DMS79 treated with DMSO at 0.1 percent for 48 hours (cell line): ENCODE data around the gene RASA3.
"Not testable (repeated sequence)": the region's sequence is repeated elsewhere in the genome, so short reads cannot be mapped to it uniquely, and the experiment has no call there.

Experiments used
- DNase-seq: peaks from one replicate; lab custom pipeline; 2025; lab: John Stamatoyannopoulos, UW

RASA3 gene

DNA sequence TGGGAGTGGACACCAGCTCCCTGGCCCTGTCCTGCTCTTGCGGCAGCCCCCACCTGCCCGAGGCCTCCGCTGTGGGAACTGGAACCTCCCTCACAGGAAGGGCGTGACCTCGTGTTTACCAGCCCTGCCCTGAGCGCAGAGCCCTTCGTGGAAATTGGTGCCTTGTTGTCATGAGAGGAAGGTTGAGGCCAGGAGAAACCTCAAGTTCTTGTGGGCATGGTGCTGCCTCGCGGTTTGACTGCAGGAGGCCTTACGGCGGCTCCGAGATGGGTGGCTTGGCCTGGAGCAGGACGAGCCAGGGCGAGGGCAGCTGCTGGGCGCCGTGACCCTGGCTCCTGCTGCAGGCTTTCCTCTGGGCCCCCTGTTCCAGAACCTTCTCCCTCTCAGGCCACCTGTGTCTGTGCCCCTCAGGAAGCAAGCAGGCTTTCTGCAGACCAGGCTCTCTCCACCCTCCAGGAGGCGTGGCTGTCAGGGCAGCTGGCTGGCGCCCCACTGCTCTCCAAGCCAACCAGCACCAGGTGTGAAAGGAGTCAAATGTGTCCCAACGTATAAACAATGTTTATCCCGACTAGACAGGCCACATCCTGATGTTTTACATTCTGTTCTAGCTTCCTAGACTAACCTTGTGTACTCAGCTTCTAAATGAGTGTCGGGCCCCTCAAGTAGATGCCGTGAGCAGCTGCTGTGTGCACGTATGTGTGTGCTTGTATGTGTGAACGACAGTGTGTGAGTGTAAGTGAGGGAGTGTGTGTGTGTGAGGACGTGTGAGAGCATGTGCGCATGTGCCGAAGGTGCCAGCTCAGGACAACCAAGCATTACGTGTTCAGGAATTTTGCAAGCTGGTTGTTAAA, 10.4 kb upstream of the RASA3 start:
- peak; percentile 98 for DNase-seq

DNA sequence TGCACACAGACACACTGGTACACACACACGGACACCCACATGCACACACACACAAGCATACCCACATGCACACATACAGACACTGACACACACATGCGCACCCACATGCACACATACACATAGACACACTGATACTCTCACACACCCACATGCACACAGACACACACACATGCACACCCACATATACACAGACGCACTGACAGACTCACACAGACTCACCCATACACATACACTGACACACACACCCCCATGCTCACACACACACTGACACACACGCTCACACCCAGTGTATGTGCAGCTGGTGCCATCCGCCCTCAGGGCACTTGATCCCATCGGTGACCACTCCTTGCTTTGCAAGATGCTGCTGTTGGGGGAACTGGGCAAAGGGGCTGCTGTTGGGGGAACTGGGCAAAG, 9.7 kb upstream of the RASA3 start:
- no peak for DNase-seq

DNA sequence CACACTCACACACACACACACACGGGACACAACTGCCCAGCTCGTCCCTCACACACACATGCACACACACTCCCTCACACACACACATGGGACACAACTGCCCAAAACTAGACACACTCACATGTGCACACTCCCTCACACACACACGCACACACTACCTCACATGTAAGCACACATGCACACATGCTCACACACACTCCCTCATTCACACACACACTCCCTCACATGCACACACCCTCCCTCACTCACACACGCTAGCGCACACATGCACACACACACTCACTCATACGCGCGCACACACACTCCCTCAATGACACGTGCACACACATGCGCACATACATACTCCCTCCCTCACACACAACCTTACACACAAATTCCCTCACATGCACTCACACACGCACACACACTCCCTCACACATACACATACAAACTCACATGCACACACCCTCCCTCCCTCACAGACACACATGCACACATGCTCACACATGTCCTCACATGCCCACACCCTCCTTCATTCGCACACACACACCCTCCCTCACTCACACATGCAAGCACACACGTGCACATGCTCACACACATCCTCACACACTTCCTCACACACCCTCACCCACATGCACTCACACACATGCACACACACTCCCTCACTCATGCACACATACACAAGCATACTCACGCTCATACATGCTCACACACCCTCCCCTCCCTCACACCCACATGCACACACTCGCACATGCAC, 9.0 kb upstream of the RASA3 start:
- DNase-seq = no peak

DNA sequence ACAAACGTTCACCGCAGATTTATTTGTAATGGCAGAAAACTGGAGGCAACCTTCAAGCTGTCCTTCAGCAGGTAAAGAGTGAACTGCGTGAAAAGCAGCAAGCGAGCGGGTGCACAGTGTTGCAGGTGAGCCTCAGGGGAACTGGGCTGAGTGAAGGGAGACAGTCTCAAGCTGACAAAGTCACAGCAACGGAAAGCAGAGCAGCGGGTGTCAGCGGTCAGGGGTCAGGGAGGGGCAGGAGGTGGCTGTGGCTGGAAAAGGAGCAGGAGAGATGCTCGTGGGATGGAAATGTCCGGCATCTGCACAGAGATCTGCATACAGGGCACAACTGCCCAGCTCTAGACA, 8.5 kb upstream of the RASA3 start:
- DNase-seq = no peak

DNA sequence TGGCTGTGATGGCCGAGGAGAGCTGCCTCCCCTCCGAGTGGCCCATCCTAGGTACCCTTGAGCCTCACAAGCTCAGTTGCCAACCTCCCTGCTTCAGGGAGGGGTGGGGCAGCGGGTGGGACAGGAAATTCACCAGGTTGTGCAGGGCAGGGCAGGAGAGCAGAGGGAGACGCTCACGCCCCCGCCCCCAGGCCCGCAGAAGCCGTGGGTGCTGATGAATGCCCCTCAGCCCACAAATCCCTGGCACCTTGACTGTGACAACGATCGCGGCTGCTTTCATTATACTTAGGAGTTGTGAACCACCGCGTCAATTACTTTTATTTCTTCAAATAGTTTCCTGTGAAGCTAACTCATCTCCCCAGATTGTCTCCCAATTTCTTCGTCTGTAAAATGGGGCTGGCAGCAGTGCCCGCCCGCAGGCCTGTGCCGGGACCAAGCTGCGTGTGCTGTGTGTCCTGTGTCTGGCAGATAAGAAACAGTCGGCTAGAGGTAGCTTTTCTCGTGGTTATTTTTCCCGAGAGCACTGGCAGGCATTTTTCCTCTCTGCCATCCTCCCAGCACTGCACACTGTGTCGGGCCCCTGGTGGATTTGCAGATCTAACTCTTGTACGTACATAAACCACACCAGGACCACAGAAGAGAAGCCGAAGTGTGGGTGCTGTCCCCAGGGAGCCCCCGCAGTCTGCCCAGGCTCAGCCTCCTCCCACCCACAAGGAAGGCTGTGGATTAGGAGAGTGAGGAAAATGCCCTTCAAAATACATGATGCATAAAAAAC, 7.9 kb upstream of the RASA3 start:
- peak; percentile 80 for DNase-seq

DNA sequence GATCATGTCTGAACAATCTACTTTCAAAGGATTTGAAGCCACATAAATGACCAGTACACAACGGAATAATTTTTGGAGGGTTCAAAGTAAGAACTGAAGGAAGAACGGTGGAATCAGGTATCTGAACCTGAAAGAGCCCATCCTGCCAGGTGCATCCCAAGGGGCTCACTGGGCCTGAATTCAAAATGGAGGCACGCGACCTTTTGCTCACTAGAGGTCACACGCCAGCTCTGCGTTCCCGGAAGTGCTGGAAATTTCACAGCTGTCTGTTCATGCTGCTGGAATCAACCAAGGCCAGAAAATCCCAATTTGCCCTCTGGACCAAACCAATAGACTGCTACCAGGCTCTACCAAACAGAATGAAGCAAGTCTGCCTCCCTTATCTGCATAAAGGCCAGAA, 4.2 kb upstream of the RASA3 start:
- DNase-seq = no peak

DNA sequence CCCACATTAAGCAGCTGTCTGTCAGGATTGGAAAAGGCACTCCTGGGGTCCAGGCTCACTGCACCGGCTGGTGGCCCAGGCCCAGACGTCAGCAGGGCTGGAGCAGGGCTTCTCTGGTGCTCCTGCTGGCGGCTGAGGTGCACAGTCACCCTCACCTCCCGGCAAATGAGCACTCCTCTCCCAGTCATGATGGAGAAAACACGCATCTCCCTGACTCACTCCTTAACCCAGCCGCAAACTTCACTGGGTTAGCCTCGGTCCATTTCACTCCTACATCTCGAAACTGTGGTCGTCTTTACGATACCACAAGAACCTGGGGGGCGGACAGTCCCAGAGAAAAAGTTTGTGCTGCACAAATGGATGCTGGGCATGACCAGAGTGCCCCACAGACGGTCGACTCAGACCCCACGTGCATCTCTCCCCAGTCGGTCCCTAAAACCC, 3.3 kb upstream of the RASA3 start:
- DNase-seq = no peak

DNA sequence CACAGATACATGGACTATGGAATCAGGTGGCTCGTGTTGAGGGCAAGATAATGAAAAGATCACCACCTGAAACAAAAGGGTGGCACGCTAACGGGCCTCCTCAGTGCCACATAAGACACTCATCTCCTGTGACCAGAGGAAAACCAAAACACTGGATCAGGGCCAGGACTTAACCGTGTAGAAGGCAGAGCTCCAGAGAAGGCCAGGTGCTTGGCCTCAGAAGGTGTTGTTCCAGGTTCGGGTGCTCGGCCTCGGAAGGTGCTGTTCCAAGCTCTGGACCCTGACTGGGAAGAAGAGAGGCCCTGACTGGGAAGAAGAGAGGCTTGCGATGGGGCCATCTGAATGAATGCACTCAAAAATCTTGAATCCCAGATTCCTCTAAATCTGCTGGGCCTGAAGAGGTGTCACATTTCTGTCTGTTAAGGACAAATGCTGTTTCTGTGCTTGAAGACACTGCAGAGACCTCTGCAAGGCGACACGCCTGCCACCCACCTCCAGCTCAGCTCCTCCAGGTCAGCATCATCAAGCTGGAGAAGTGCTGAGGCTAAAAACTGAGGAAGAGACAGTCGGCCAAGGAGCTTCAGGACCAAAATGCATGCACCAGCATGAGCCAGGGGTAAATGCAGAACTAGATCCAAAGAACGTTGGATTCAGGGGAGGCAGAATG, 2.7 kb upstream of the RASA3 start:
- DNase-seq = peak; percentile 98

DNA sequence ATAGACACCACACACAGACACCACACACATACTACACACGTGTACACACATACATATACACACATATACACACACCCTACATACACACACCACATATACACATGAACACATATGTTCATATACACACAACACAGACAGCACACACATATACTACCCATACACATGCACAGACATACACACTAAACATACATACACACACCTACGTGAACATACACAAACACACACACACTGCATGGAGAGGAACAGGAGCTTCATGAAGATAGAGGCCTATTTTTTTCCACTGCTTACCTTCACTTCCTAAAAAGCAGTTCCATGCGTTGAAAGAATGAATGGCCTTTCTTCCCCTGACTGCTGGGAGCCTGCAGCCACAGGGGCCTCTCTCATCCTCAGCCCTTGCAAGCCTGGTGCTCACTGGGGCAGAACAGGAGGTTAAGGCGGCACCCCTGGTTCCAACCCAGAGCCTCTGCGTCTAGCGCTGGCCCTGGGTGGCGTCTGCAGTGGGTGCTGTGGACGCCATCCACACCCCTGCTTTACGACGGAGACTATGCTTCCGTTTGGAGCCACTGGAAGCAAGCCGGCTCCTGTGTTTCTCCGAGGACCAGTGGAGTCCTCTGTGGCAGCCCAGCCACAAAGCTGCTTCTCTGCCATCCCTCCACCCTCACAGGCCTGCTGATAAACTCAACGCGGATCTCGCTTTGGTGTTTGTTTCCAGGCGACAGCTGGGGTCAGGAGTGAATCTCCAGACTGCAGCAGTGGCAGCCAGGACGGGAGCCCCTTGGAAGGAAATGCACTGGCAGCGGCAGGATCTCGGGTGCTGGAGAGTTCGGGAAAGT, 1.9 kb upstream of the RASA3 start:
- DNase-seq = peak; percentile 98

DNA sequence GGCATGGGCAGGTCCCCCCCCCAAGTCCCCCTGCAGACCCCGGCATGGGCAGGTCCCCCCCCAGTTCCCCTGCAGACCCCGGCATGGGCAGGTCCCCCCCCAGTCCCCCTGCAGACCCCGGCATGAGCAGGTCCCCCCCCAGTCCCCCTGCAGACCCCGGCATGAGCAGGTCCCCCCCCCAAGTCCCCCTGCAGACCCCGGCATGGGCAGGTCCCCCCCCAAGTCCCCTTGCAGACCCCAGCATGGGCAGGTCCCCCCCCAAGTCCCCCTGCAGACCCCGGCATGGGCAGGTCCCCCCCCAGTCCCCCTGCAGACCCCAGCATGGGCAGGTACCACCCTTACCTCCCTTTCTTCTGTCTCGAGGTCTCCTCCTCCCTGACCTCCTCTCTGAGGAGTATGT, 1.1 kb upstream of the RASA3 start:
- DNase-seq = not testable (repeated sequence)

DNA sequence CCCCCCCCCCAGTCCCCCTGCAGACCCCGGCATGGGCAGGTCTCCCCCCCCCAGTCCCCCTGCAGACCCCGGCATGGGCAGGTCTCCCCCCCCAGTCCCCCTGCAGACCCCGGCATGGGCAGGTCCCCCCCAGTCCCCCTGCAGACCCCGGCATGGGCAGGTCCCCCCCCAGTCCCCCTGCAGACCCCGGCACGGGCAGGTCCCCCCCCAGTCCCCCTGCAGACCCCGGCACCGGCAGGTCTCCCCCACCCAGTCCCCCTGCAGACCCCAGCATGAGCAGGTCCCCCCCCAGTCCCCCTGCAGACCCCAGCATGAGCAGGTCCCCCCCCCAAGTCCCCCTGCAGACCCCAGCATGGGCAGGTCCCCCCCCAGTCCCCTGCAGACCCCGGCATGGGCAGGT, 703 bp upstream of the RASA3 start:
- not testable (repeated sequence) for DNase-seq

DNA sequence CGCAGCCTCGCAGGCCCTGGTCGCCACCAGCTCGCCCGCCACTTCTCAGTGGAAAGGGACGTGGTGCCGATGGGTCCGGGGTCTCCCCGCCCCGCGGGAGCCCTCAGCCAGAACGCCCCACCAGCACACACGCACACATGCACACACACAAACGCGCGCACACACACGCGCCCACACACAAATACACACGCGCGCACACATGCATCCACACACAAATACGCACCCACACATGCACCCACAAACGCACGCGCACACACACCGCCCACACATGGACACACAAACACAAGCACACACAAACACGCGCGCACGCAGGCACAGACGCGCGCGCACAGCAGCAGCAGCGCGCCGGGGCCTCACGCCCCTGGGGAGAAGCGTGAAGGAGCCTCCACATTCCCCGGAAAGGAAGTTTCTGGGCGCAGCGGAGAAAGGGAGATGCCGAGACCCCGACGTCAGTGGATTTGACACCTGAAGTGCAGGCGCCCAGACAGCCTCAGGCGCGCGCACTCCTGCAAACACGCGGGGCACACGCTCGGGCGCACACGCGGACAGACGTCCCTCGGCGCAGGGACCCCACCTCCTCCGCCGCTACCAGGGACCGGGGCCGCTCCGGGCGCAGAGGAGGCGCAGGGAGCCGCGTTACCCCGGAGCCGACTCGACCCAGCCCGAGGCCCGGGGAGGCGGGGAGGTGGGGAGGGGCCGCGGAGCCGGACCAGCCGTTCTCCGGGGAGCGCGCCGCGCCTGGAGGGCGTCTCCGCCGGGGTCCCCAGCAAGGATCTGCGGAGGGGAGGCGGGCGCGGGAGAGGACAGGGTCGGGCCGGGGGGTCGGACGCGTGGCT, 622 bp downstream of the RASA3 start:
- DNase-seq = no peak

DNA sequence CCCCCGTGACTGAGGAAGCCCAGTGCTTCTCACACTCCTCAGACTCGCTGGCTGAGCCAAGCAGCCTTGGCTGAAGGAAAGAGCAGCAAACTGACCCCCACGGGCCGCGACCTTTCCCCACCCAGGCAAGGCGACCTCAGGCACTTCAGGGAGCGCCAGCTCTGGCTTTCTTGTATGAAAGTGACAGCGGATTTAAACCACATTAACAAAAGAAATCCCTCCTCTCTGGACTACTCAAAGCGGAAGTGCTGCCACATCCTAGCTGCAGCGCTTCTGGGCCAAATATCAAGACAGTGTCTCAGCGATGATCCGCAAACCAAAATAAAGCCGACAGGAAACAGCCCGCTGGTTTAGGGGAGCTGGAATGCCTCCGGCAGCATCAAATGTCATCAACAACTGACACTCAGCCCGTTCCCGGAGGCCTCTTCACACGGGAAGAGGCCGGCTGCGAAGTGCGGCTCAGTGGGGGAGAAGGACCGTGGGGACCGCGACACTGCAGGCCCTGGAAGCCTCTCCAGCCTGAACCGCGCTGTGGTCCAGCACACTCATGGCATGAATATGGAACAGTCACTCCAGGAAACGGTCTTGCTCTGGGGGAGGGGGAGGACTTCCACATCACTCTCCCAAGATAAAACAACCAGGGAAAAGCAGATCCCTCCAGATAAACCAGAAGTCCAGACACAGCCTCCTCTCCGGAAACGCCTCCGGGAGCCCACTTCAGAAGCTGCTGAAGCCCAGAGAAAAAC, 1.4 kb downstream of the RASA3 start:
- peak; percentile 94 for DNase-seq

DNA sequence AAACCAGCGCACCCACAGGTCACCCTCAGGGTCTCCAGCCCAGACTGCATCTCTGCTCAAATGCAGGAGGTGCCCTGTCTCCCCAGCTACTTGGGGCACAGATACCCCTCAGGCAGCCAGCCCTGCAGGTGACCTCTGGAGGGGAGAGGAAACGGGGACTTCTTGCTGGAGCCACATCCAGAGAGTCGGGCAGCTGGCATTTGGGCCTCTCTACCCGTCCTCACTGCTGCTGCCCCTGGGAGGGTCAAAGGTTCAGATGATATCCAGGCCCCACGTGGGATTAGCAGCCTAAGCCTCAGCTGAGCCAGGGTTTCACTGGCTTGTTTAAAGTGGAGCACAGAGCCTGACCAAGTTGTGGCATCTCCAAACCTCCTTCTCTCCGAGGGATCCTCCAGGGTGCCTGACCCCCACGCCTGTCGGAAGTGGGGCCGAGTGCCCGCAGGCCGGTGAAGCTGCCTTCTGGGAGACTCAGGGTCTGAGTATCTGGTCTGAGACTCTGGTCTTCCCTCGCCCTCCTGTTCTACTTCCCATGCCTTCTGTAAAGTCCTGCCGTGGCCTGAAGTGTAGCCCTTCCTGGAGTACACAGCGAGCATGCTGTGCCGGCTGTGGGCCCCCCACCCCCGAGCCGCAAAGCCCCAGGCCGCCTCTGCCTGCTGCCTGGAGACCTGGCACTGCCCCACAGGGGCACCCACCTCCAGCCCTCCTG, 2.1 kb downstream of the RASA3 start:
- DNase-seq = no peak

DNA sequence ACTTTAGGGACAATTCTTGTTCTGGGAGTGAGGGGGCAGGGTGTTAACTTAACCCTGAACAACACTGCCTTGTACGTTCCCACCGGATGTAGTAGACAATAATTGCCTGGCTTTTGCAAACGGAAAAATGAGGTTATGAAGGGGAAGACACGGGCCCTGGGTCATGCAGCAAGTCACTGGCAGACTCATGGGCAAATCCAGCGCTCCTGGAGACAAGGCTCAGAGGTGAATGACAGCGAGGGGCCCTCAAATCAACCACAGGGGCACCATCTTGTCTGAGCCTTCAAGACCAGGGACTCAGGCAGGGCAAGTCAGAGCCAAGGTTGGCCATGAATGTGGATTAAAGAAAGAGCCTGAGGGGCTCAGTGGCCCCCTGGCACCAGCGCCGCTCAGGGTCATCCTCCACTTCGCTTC, 2.8 kb downstream of the RASA3 start:
- DNase-seq = no peak

DNA sequence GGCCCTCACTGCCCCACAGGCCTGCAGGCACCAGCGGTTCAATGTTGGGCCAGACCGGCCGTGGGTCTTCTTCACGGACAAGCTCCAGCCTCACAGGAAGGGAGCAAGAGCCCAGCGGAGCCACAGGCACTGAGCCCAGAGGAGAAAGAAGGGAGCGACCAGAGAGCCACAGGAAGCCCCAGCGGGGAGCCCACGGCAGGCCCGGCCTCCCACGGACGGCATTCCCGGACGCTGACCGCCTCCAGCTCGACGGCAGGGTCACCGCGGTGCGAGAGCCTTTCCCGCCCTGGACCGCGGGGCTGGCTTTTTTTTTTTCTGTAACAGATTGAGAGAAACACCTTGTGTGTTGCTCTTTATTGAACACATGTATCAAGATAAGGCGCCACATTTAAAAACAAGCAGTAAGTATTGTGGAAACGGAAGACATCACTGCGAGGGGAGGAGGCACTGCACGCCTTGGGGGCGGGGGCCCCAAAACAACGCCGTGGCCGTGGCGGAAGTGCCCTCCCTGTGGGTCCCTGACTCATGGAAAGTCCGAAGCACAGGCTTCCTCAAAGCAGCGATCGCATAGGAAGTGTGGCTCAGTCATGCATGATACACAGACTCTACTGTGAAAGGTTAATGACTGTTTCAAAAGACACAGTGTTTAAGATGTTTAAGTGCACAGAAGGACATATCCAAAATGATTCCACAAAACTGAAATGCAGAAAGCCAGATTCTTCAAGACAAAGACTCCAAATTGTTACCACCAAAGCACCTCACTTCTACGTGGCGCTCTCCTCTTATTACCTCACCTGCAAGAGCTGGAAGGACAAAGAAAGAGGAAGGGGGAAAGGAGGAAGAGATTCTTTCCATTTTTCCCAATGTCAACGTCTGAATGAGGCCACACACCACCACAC, 3.5 kb downstream of the RASA3 start:
- peak; percentile 66 for DNase-seq

DNA sequence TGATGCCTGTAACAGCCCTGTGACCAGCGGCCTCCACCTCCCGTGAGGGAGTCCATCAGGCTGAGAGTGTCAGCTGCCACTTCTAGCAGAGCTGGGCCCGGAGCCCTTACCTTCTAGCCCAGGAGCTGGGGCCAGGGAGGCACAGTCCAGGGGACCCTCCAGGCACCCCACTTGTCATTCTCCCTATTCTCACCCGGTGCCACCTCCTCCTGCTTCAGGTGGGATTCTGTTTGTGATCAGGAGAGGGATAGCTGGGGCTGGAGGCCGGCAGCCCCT, 4.1 kb downstream of the RASA3 start:
- no peak for DNase-seq
